K562 (cell line): ENCODE measurements around the gene ZSCAN32. TPM values are rescaled to one million over a fixed set of nuclear protein-coding genes. Genes with fewer than 3 reads are reported as not detected.

Source experiments
- BACH1 ChIP-seq: fragments of 200-800 bp; sonication (Bioruptor generic); IDR thresholded peaks from 2 replicates; pipeline ENCODE4 v1.6.1; 2016; ENCODE audit warnings: missing genetic modification characterization, missing compliant biosample characterization
- CHD1 ChIP-seq: fragments of 200-600 bp; sonication (generic); IDR thresholded peaks from one replicate; pipeline ENCODE4 v1.6.1; 2012; ENCODE audit warnings: mild to moderate bottlenecking, moderate library complexity, low read length, inconsistent platforms
- CHD2 ChIP-seq: IDR thresholded peaks from 2 replicates; pipeline ENCODE4 v1.6.1; 2011; ENCODE audit warnings: low read depth, low read length
- ETV1 ChIP-seq: fragments of 450-650 bp; conservative IDR thresholded peaks from 2 replicates; pipeline ENCODE4 v1.6.1; 2016; ENCODE audit warnings: missing genetic modification characterization, control low read depth, low read depth, missing compliant biosample characterization
- FOXA3 ChIP-seq, 2 experiments: fragments of 450-650 bp in 1 of 2; sonication (generic) in 1 of 2; formaldehyde crosslinking; IDR thresholded peaks in 1 of 2; conservative IDR thresholded peaks in 1 of 2; 2 replicates each; pipeline versions ENCODE4 v1.4.0 to v1.8.0; 2020 to 2022; ENCODE audit warnings: mild to moderate bottlenecking in 2 of 2, missing genetic modification reagents in 1 of 2
- FOXK2 ChIP-seq, 2 experiments: fragments of 450-650 bp; IDR thresholded peaks in 1 of 2; conservative IDR thresholded peaks in 1 of 2; 2 replicates each; pipeline ENCODE4 v1.6.1; 2016; ENCODE audit warnings: low read depth in 2 of 2, mild to moderate bottlenecking in 1 of 2
- HLTF ChIP-seq: fragments of 450-650 bp; IDR thresholded peaks from 2 replicates; pipeline ENCODE4 v1.6.1; 2016
- HNRNPK ChIP-seq: fragments of 200-400 bp; formaldehyde crosslinking; IDR thresholded peaks from one replicate; pipeline ENCODE4 v1.6.1; 2018; ENCODE audit warnings: mild to moderate bottlenecking, low read depth, low read length; ENCODE audit not compliant: poor library complexity, severe bottlenecking
- KDM4B ChIP-seq, 2 experiments: fragments of 450-650 bp in 1 of 2; sonication (generic) in 1 of 2; IDR thresholded peaks; 2 replicates each; pipeline ENCODE4 v1.6.1; 2016 to 2017; ENCODE audit warnings: borderline replicate concordance in 2 of 2, antibody characterized with exemption in 1 of 2, low read depth in 1 of 2, mild to moderate bottlenecking in 1 of 2
- MLLT1 ChIP-seq, 2 experiments: fragments of 450-650 bp; IDR thresholded peaks; 2 replicates each; pipeline ENCODE4 v1.6.1; 2016
- MTA3 ChIP-seq: fragments of 450-650 bp; formaldehyde crosslinking; IDR thresholded peaks from 2 replicates; pipeline ENCODE4 v1.6.1; 2017; ENCODE audit warnings: mild to moderate bottlenecking, borderline replicate concordance
- PKNOX1 ChIP-seq: fragments of 450-650 bp; IDR thresholded peaks from 2 replicates; pipeline ENCODE4 v1.6.1; 2016
- POLR2AphosphoS5 ChIP-seq: IDR thresholded peaks from 2 replicates; pipeline ENCODE4 v1.6.1; 2011; ENCODE audit warnings: mild to moderate bottlenecking, low read depth, low read length, moderate library complexity; ENCODE audit not compliant: control insufficient read depth, insufficient read depth
- RBM22 ChIP-seq: fragments of 200-400 bp; formaldehyde crosslinking; IDR thresholded peaks from 2 replicates; pipeline ENCODE4 v1.6.1; 2018; ENCODE audit warnings: low read length, low read depth; ENCODE audit not compliant: poor library complexity, severe bottlenecking
- SIN3A ChIP-seq, 2 experiments: fragments of 150-350 bp in 1 of 2; IDR thresholded peaks; 2 replicates each; pipeline ENCODE4 v1.6.1; 2011 to 2016; ENCODE audit warnings: borderline replicate concordance in 2 of 2, low read depth in 2 of 2, low read length in 2 of 2, mild to moderate bottlenecking in 2 of 2, moderate library complexity in 2 of 2; ENCODE audit not compliant: control insufficient read depth in 1 of 2
- SRSF3 ChIP-seq: fragments of 200-400 bp; formaldehyde crosslinking; IDR thresholded peaks from 2 replicates; pipeline ENCODE4 v1.6.1; 2016; ENCODE audit warnings: mild to moderate bottlenecking, low read length, moderate library complexity; ENCODE audit not compliant: insufficient read depth
- ZBTB12 ChIP-seq: fragments of 250-450 bp; sonication (Bioruptor Pico); IDR thresholded peaks from 2 replicates; pipeline ENCODE4 v1.4.0; 2020
- ZNF354B ChIP-seq: fragments of 250-450 bp; sonication (Bioruptor Pico); IDR thresholded peaks from 2 replicates; pipeline ENCODE4 v1.4.0; 2020
- ZNF398 ChIP-seq: fragments of 250-450 bp; sonication (Bioruptor Pico); IDR thresholded peaks from 2 replicates; pipeline ENCODE4 v1.8.0; 2021; ENCODE audit warnings: moderate library complexity, mild to moderate bottlenecking, inconsistent platforms
- ZNF507 ChIP-seq: conservative IDR thresholded peaks from 2 replicates; pipeline ENCODE4 v1.6.1; 2017; ENCODE audit warnings: missing genetic modification characterization, missing compliant biosample characterization
- ZNF778 ChIP-seq: fragments of 450-650 bp; formaldehyde crosslinking; IDR thresholded peaks from 2 replicates; pipeline ENCODE4 v1.4.0; 2020; ENCODE audit warnings: mild to moderate bottlenecking, moderate library complexity
- polyA plus RNA-seq, 8 experiments: library from polyadenylated mRNA; depleted of rRNA in 4 of 8; stranded (reverse) in 5 of 8; unstranded in 3 of 8; fragments of >200 nt; fragmentation: Nextera tagmentation in 2 of 8; fragmentation: Illumina TruSeq in 1 of 8; extraction: Ambion mirVana in 2 of 8; extraction: Trizol in 1 of 8; gene quantifications; 2 replicates each; pipeline versions ENCODE4 v1.2.1 to v1.2.3, GENCODE V29; 2011 to 2014; ENCODE audit warnings: inconsistent platforms in 1 of 8, missing spikeins in 1 of 8
- total RNA-seq, 7 experiments: library from RNA; depleted of rRNA in 6 of 7; stranded (reverse); fragments of >200 nt in 6 of 7; fragmentation: Illumina TruSeq in 2 of 7; extraction: Trizol in 2 of 7; gene quantifications; 2 replicates each; pipeline versions ENCODE4 v1.2.1 to v1.2.3, GENCODE V29; 2011 to 2021; ENCODE audit warnings: low replicate concordance in 1 of 7

Gene ZSCAN32
- total and polyA plus RNA-seq, 9 of the 15 experiments (the other 6 are each of a cell fraction or from before 2014, with no cell fraction given), result 16.0 to 29.4 (median 19.2) TPM

- 0 out of 4 replicates have a peak, but pooled peaks of 1 of the 2 experiments have one; percentile 21 for TF ChIP-seq MLLT1 (IDR thresholded peaks at IDR 0.05)
- TF ChIP-seq ZNF778, result no peak
- TF ChIP-seq CHD1, result peak; percentile 41
- TF ChIP-seq FOXA3 (CRISPR knock-in tag; conservative IDR thresholded peaks at IDR 0.05 in 1 of 2, IDR thresholded peaks at IDR 0.05 in 1 of 2), result peak in 1 of 2 experiments; percentile 52; a peak in 1 of 4 replicates
- TF ChIP-seq ZNF354B (CRISPR knock-in tag), result no peak
- no peak for TF ChIP-seq HLTF
- peak; percentile 50; the same call in 1 of the 2 replicates for TF ChIP-seq ZBTB12
- TF ChIP-seq BACH1, result no peak
- TF ChIP-seq SIN3A (IDR thresholded peaks at IDR 0.05; ENCODE audit: borderline replicate concordance in 2 of 2, control insufficient read depth in 1 of 2, low read depth in 2 of 2, low read length in 2 of 2), result peak; percentile 40 to 62; a peak in 1 of 4 replicates
- TF ChIP-seq POLR2AphosphoS5, result peak; percentile 66; the same call in 1 of the 2 replicates
- peak; percentile 84 to 89 for TF ChIP-seq FOXK2 (conservative IDR thresholded peaks at IDR 0.05 in 1 of 2, IDR thresholded peaks at IDR 0.05 in 1 of 2; ENCODE audit: low read depth in 2 of 2)
- TF ChIP-seq CHD2, result peak; percentile 74
- peak; percentile 100 for TF ChIP-seq PKNOX1
- TF ChIP-seq RBM22, result no peak
- TF ChIP-seq ETV1, result peak; percentile 93
- no peak for TF ChIP-seq ZNF398 (CRISPR knock-in tag)
- no peak for TF ChIP-seq KDM4B (IDR thresholded peaks at IDR 0.05; ENCODE audit: borderline replicate concordance in 2 of 2, low read depth in 1 of 2)
- TF ChIP-seq MTA3, result 0 out of 2 replicates have a peak, but pooled peaks have one; percentile 83
- no peak for TF ChIP-seq HNRNPK
- no peak for TF ChIP-seq ZNF507 (tag)
- no peak for TF ChIP-seq SRSF3
Observed at GRCh38 chr16:3400779-3401688, at the start of gene ZSCAN32, which contains the start of gene ZNF174 (continued).
